HG03103 (cell line): ENCODE data around the gene MAPKAP1.

Experiments
- ATAC-seq: cut with Tn5 transposase; IDR thresholded peaks from one replicate; pipeline ENCODE4 v1.9.1; 2021; ENCODE audit warnings: low read depth; ENCODE audit not compliant: unreplicated experiment

The MAPKAP1 gene

GRCh38 chr9:125426926-125427325 lies 280.1 kb downstream of the MAPKAP1 start:
- no peak for ATAC-seq

GRCh38 chr9:125425901-125426515 lies 281.0 kb downstream of the MAPKAP1 start:
- no peak for ATAC-seq

GRCh38 chr9:125425170-125425897 lies 281.7 kb downstream of the MAPKAP1 start:
- ATAC-seq: no peak

- no peak for ATAC-seq
Observed at GRCh38 chr9:125423964-125424363, 283.0 kb downstream of the MAPKAP1 start.

GRCh38 chr9:125422853-125423252 lies 284.2 kb downstream of the MAPKAP1 start:
- ATAC-seq: no peak

- ATAC-seq: no peak
Observed at GRCh38 chr9:125421591-125422181, 285.3 kb downstream of the MAPKAP1 start.

- ATAC-seq: no peak
Observed at GRCh38 chr9:125421166-125421565, 285.8 kb downstream of the MAPKAP1 start.

- ATAC-seq: no peak
Observed at GRCh38 chr9:125418404-125418803, 288.6 kb downstream of the MAPKAP1 start.

- ATAC-seq: no peak
Observed at GRCh38 chr9:125416517-125416916, 290.5 kb downstream of the MAPKAP1 start.

GRCh38 chr9:125415583-125416460 lies 291.2 kb downstream of the MAPKAP1 start:
- ATAC-seq: no peak

- ATAC-seq: no peak
Observed at GRCh38 chr9:125413579-125413978, 293.4 kb downstream of the MAPKAP1 start.

- ATAC-seq: no peak
Observed at GRCh38 chr9:125412166-125412565, 294.8 kb downstream of the MAPKAP1 start.

GRCh38 chr9:125411171-125411756 lies 295.7 kb downstream of the MAPKAP1 start:
- ATAC-seq: no peak

GRCh38 chr9:125410522-125410894 lies 296.5 kb downstream of the MAPKAP1 start:
- no peak for ATAC-seq

- ATAC-seq: no peak
Observed at GRCh38 chr9:125409637-125410521, 297.1 kb downstream of the MAPKAP1 start.

- ATAC-seq: no peak
Observed at GRCh38 chr9:125409217-125409636, 297.8 kb downstream of the MAPKAP1 start.

GRCh38 chr9:125407974-125408900 lies 298.8 kb downstream of the MAPKAP1 start:
- ATAC-seq: no peak

- no peak for ATAC-seq
Observed at GRCh38 chr9:125407432-125407973, 299.5 kb downstream of the MAPKAP1 start.

GRCh38 chr9:125406810-125407087 lies 300.3 kb downstream of the MAPKAP1 start:
- no peak for ATAC-seq
